HTERT RPE-1 (cell line): ENCODE results near the gene DDX46.
"Not testable (repeated sequence)": the region's sequence is repeated elsewhere in the genome, so short reads cannot be mapped to it uniquely, and the experiment has no call there.

ENCODE experiments used
- in situ Hi-C: fragments of 300-500 bp; cut with MboI; formaldehyde crosslinking; loops from 4 replicates; pipeline ENCODE4 v1.14.3; 2020; ENCODE audit warnings: low sequenced_read_pairs

DDX46 gene

DNA sequence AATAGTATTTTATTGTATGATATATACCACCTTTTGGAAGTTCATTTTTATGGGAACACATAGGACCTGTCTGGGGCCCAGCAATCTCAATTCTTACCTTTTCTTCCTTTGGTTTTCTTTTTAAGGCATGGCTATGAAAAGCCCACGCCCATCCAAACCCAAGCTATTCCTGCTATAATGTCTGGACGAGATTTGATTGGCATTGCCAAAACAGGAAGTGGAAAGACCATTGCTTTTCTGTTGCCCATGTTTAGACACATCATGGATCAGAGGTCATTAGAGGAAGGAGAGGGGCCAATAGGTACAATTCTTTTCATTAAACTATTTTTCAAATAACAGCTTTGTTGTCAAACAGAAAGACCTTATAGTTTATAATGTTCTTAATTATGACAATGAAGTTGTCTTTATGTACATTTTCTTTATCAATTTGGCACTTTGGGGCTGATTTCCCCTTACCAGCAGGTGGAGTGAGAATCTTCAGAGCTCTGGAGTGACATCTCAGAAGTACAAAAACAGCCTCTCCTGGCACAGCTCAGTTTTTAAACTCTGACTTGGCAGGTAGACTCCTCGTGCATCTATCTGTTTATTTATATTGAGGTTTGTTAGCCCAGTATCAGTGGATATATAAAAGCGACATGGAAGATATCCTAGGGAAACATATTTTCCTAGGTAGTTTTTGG, 25.8 kb downstream of the DDX46 start:
- in situ Hi-C loops: no loop called here

DNA sequence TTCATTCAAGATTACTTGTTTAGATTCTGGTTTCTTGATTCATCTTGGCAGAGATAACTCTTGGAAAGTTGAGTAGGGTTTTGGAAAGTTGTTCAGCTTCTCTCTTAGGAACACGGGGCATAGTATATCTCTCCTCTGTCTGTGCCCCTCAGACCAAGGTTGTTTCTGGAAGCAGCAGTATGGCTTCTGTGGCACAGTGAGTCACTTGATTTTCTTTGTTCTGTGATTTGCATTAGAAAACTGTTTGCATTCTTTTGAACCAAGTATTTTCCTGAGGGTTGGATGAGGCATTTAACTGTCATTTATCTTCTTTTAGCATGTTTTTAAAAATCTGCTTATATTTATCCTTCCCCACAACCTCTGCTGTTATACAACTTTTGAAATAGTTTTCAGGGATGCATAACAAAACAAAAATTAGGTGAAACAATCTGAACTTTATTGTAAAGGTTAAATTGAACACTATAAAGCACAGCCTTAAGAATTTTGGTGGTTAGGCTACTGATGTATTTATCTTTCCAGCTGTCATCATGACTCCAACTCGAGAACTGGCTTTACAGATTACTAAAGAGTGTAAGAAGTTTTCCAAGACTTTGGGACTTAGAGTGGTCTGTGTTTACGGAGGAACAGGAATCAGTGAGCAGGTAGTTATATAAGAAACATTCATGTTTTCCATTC, 26.5 kb downstream of the DDX46 start:
- in situ Hi-C loops: no loop called here

DNA sequence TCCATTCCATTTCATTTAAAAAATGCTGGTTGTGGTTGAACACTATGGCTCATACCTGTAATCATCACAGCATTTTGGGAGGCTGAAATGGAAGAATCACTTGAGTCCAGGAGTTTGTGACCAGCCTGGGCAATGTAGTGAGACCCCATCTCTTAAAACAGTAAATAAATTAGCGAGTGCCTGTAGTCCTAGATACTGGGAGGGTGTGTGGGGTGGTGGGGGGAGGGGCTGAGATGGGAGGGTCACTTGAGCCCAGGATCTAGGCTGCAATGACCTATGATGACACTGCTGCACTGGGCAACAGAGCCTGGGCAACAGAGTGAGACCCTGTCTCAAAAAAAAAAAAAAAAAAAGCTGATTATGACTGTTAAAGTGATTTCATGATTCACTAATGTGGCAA, 29.1 kb downstream of the DDX46 start:
- in situ Hi-C loops: no loop called here

DNA sequence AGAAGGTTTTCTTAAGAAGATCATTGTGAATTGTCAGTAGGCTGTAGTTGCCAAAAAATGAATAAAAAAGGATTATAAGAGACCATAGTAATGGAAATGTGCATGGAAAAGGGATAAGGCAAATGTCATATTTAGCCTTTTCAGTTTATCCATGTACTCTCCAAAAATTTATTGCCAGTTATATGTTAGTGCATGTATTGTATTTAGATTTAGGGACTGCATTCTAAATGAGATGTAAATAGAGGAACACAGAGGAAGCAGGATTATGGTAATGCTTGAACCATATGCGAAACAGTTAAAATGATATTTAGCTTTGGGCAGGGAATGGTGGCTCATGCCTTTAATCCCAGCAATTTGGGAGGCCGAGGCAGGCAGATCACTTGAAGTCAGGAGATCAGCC, 33.0 kb downstream of the DDX46 start:
- in situ Hi-C loops: no loop called here

DNA sequence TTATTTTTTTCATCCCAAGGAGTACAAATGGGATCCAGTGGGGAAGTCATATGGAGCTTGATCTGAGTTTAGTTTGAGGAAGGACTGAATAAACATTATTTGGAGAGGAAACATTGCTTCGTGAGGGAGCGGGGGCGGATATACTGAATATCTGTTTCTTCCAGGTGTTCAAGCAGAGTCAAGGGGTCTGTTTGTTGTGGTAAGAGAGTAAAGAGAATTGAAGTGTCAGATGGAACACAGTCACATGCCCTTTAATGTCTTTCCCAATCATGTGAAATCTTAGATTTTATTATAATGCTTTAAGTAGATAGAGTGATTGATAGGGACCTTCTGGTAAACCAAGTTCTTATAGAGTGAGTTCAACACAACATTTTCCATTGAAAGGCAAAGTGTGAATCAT, 33.7 kb downstream of the DDX46 start:
- in situ Hi-C loops: no loop called here

DNA sequence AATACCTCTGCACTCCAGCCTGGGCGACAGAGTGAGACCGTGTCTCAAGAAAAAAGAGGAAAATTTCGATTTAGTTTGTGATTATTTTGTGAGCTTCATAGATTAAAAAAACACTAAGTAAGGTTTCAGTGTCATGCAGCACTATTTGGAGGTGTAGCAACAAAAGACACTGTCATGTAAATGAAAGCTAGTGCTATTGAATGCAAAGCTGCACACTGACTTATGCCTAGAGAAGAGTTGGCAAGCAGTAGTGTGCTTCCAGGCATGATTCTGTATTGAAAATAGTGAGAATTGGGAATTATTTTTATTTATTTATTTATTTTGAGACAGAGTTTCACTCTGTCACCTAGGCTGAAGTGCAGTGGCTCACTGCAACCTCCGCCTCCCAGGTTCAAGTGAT, 34.5 kb downstream of the DDX46 start:
- in situ Hi-C loops: no loop called here

DNA sequence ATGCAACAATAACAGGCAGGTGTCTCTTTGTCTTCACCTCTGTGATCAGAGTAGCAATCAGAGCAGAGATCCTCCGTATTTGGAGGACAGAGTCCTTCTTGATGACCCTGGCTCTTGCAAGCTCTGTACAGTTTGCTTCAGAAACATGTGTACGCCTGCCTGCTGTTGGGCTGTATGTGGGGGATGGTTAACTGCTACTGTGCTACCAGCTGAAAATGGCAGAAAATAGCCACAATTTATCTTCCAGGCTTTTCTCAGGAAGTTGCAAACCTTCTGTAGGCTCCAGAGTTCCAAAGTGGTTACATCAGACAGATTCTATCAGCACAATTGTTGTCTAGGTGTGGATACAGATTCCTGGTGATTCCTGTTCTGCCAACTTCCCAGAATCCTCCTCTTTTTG, 35.5 kb downstream of the DDX46 start:
- in situ Hi-C loops: no loop called here

DNA sequence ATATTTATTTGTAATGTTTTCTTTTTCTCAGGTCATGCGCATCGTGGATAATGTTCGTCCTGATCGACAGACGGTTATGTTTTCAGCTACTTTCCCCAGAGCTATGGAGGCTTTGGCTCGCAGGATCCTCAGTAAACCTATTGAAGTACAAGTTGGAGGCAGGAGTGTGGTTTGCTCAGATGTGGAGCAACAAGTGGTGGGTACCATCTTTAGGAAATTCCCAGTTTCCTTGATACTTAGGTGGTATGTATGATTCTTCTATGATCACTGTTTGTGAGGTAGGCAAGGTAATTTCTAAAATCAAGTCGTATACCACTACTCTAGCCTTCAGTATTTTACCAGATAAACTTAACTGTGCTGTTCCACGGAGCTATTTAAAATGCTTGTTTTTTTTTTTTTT, 36.2 kb downstream of the DDX46 start:
- in situ Hi-C loops: no loop called here

DNA sequence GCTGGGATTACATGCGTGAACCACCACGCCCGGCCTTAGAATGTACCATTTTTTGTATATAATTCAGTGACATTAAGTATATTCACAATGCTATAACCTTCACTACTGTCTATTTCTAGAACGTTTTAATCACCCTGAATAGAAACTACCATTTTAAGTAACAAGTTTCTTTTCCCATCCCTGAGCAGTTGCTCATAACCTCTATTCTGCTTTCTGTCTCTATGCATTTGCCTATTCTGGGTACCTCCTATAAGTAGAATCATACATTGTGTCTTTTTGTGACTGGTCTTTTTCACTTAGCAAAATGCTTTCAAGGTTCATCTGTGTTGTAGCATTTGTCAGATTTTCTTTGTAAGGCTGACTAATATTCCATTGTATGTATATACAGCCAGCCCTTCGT, 39.9 kb downstream of the DDX46 start:
- in situ Hi-C loops: no loop called here

DNA sequence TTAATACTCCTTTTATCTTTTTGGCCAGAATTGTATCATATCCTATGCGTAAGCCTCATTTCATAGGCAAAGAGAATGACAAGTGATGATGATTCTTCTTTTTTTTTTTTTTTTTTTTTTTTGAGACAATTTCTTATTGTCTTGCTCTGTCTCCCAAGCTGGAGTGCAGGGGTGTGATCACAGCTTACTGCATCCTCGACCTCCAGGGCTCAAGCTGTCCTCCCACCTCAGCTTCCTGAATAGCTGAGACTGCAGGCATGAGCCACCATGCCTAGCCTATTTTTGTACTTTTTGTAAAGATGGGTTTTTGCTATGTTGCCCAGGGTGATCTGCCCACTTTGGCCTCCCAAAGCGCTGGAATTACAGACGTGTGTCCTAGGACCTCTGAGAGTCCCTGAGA, 45.2 kb downstream of the DDX46 start:
- in situ Hi-C loops: no loop called here

DNA sequence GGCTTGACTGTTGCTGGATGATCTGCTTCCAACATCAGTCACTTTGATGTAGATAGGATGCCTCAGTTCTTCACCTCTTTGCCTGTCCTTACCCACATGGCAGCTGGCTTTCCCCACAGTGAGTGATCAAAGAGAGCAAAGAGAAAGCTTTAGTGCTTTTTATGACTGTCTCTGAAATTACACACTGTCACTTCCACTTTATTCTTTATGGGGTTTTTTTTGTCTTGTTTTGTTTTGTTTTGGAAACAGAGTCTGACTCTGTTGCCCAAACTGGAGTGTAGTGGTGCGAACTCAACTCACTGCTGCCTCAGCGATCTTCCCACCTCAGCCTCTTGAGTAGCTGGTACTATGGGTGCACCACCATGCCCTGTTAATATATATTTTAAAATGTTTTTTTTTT, 54.8 kb downstream of the DDX46 start:
- in situ Hi-C loops: no loop called here

DNA sequence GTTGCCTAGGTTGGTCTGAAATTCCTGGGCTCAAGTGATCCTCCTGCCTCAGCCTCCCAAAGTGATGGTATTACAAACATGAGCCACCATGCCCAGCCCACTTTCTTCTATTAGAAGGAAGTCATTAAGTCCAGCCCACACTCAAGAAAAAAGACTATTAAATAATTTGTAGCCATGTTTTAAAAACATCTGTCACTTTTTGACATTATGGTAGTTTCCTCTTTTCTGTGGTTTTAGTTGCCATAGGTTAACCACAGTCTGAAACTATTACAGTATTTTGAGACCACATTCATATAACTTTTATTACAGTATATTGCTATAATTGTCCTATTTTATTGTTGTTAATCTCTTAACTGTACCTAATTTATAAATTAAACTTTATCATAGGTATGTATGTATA, 55.2 kb downstream of the DDX46 start:
- in situ Hi-C loops: no loop called here

DNA sequence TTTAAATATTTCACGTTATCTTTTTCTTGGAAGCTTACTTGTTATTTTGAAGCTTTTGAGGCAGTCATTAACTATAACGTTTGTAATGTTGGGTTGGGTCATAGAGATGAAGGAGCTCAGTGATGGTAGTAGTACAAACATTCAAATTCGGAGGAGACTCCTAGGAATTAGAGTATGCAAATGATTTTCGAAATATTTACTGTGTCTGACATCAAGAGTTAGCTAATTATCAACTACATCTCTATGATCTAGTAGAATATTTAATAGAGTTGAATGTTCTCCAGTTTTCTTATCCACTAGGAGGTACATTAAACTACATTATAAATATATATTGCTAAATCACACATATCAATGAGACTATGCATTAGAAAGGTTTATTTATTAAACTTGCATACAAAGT, 58.4 kb downstream of the DDX46 start:
- in situ Hi-C loops: no loop called here

DNA sequence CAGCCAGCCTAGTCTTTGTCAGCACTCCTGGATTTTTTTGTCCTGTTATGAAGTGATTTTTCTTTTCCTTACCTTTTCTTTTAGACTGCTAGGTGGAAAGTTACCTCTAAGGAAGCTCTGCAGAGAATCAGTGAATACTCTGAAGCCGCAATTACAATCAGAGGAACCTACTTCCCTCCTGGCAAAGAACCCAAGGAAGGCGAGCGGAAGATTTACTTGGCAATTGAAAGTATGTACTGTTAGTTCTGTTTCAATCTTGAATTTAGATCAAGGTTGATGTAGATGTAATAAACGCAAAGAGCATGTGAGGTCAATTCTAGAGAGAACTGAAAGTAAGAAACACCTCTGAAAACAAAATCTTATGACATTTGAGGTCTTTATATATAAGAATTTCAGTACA, 60.2 kb downstream of the DDX46 start:
- in situ Hi-C loops: no loop called here

DNA sequence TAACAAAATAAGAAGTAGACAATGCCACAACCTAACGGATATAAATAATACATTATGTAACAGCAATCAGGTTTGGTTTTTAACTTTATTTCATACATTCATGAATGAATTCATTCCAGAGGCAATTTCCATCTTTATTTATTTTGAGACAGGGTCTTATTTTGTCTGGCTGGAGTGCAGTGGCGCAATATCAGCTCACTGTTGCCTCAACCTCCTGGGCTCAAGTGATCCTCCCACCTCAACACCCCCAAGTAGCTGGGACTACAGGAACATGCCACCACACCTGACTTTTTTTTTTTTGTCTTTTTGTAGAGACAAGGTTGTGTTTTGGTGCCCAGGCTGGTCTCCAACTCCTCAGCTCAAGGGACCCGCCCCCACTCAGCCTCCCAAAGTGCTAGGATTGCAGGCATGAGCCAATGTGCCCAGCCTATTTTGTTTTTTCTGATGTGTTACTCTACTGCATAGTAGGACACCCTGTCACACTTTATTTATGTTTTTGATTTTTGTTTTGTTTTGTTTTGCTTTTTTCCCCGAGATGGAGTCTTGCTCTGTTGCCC, 60.9 kb downstream of the DDX46 start:
- in situ Hi-C loops: no loop called here

DNA sequence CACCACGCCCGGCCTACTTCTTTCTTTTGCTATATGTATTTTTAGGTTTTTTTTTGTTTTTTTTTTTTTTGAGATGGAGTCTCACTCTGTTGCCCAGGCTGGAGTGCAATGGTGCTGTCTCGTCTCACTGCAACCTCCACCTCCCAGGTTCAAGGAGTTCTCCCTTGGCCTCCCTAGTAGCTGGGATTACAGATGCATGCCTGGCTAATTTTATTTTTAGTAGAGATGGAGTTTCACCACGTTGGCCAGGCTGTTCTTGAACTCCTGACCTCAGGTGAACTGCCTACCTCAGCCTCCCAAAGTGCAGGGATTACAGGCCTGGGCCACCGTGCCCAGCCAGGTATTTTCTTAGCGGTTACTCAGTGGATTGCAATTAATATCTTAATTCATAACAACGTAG, 63.3 kb downstream of the DDX46 start:
- in situ Hi-C loops: no loop called here

DNA sequence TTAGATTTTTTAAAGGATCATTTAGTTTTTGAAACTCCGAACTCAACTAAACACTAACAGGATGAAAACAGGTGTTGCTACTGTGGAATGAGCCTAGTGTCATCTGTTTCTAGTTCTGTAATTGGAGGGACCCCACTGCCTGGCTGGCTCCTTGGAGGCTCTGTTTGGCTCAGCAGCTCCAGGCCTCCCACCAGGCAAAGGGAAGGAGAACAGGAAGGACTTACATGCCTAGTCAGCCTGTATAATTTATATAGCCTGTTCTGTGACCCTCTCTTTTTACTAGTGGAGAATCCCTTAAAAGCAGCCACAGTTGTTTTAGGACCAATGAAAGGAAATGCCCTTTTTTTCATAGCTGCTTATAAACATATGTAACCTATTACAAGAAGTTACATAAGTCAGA, 66.1 kb downstream of the DDX46 start:
- in situ Hi-C loops: no loop called here

DNA sequence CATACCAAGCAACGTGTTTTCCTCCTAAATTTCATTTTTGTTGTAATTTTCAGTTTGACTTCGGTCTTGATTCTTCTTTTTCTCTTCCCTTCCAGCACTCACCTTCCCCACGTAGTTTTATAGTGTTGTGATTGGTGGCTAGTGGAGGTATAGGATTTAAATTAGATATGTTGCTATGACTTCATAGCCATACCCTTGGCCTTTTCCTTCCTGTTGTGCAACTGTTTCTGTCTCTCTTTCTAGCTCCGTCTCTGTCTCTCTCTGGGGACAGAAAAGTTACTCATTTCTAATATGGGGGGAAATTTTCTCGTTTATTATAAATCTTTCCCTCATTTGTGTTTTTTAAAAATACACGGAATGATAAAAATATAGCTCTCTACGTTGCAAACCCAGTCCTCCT, 66.6 kb downstream of the DDX46 start:
- in situ Hi-C loops: no loop called here

DNA sequence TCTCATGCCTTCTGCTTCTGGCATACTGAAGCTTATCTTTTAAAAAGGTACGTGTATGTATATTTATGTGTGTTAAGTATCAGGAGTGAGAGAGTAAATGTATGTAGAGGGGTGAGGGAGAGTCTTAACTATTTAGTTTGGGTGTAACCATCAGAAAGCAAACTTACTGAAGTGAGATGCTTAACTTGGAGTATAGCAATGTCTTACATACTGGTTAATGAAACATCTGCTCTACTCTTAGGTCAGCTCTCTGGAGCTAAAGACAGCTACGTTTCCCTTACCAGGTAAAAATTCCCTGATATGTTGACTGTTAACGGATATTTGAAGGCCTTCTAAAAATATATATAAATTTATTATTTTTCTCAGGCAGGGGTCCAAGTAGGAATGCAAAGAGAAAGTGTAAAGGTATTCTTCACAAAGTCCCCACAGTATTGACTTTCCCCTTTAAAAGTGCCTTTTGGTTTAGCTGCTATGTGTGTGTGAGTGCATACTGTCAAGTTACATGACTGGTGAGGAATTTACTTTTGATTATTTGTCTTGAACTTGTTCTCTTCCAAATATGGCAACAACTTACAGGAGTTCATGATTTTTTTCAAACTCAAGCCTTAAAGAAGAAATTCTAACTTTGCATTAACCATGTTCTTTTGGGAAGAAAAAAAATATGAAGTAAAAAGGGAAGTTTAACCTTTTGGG, 74.9 kb downstream of the DDX46 start:
- in situ Hi-C loops: no loop called here

DNA sequence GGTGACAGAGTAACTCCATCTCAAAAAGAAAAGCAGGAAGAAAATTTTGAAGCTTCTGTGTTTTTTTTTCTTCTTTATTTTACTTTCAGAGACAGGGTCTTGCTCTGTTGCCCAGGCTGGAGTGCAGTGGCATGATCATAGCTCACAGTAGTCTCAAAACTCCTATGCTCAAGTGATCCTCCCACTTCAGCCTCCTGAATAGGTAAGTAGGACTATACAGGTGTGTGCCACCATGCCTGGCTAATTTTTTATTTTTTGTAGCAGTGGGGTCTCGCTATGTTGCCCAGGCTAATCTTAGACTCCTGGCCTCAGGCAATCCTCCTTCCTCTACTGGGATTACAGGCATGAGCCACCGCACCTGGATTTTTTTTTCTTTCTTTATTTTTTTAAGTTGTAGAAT, 77.0 kb downstream of the DDX46 start:
- in situ Hi-C loops: no loop called here

DNA sequence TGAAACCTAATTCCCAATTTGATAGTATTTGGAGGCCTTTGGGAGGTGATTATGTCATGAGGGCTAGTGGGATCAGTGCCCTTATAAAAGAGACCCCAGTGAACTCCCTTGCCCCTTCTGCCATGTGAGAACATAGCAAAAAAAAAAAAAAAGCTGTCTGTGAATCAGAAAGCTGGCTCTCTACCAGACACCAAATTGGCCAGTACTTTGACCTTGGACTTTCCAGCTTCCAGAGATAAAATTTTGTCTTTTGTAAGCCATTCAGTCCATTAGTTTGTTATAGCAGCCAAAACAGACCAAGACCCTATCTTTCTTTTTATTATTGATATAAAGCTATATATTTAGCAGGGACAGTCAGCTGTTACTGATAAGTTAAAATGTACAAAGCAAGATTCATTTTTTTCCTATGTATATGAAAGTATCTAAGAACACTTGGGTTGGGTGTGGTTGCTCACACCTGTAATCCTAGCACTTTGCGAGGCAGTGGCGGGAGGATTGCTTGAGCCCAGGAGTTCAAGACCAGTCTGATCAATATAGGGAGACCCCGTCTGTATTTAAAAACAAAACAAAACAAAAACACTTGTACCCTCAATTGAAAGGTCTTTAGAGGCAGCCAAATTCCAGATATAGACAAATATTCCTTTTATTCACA, 79.1 kb downstream of the DDX46 start:
- in situ Hi-C loops: no loop called here

DNA sequence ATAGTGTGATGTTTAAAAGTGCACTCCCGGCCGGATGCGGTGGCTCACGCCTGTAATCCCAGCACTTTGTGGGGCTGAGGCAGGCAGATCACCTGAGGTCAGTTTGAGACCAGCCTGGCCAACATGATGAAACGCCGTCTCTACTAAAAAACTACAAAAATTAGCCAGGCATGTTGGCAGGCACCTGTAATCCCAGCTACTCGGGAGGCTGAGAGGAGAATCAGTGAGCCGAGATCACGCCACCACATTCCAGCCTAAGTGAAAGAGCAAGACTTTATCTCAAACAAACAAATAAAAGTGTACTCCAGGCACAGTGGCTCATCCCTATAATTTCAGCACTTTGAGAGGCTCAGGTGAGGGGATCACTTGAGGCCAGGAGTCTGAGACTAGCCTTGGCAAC, 79.8 kb downstream of the DDX46 start:
- in situ Hi-C loops: not testable (repeated sequence)
